Activated CD4-positive, alpha-beta T cell treated with anti-CD3 and anti-CD28 coated beads for 24 hours (primary cell): ENCODE results near the gene OTUD3.

Source experiments
- DNase-seq, 2 donors: peaks; one replicate each; pipeline ENCODE4 v3.0.0-alpha.2; 2020; ENCODE audit warnings: low read depth in 2 of 2

OTUD3 gene

GRCh38 chr1:19946971-19947370, 64.8 kb downstream of the OTUD3 start:
- no peak for DNase-seq

GRCh38 chr1:19949016-19949415, 66.8 kb downstream of the OTUD3 start:
- DNase-seq: no peak

- no peak for DNase-seq
These were observed 71.9 kb downstream of the OTUD3 start for GRCh38 chr1:19954059-19954458.

GRCh38 chr1:19955534-19956170, 73.5 kb downstream of the OTUD3 start:
- DNase-seq: no peak

GRCh38 chr1:19957779-19958178, 75.6 kb downstream of the OTUD3 start:
- DNase-seq: no peak

- no peak for DNase-seq
These were observed 78.4 kb downstream of the OTUD3 start for GRCh38 chr1:19960591-19960990.
